ENCODE measurements around the gene LAMB4.

DNA sequence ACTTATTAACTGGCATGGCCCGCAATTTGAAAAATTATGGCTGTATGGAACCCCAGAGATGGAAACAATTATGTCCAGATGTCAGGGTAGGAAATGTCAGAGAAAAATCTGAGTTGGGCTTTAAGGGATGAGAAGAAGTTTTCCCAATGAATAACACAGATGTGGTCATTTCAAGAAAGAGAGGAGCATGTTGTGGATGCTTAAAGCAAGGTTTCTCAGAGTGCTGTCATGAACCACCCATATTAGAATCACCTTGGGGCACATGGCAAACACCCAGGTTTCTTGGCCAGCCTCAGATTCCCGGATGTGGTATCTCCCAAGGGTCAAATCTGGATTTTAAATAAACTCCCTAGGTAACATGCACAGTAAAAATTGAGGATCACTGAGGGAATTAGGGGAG is 43.6 kb downstream of the LAMB4 start:
- TF ChIP-seq, protein P1, sequence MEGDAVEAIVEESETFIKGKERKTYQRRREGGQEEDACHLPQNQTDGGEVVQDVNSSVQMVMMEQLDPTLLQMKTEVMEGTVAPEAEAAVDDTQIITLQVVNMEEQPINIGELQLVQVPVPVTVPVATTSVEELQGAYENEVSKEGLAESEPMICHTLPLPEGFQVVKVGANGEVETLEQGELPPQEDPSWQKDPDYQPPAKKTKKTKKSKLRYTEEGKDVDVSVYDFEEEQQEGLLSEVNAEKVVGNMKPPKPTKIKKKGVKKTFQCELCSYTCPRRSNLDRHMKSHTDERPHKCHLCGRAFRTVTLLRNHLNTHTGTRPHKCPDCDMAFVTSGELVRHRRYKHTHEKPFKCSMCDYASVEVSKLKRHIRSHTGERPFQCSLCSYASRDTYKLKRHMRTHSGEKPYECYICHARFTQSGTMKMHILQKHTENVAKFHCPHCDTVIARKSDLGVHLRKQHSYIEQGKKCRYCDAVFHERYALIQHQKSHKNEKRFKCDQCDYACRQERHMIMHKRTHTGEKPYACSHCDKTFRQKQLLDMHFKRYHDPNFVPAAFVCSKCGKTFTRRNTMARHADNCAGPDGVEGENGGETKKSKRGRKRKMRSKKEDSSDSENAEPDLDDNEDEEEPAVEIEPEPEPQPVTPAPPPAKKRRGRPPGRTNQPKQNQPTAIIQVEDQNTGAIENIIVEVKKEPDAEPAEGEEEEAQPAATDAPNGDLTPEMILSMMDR (conservative IDR thresholded peaks at IDR 0.05; ENCODE audit: low read depth in 2 of 2), result no peak
- TF ChIP-seq NANOG (IDR thresholded peaks at IDR 0.05; ENCODE audit: borderline replicate concordance), result no peak

Measured in GM23338 (cell line).